OCI-LY3 (cell line): ENCODE measurements around the gene COL5A3.

Experiments used
- H2AFZ ChIP-seq: fragments of 200-600, 300-600 bp; shearing (Covaris generic); 2 replicates; pipeline ENCODE4 v1.6.0; 2014; ENCODE audit warnings: antibody characterized with exemption, low read depth, low read length
- H3K27ac ChIP-seq: fragments of 200-600, 300-600 bp; sonication (generic); 2 replicates; pipeline ENCODE4 v1.5.1; 2014; ENCODE audit warnings: mild to moderate bottlenecking, low read length, moderate library complexity, mixed read lengths
- H3K27me3 ChIP-seq: fragments of 200-600, 300-600 bp; sonication (generic); 2 replicates; pipeline ENCODE4 v1.6.1; 2014; ENCODE audit warnings: low read depth, low read length, mixed read lengths
- H3K36me3 ChIP-seq: fragments of 200-600, 300-600 bp; sonication (generic); replicated peaks from 2 replicates; pipeline ENCODE3; 2014; ENCODE audit warnings: low read depth, low read length, mixed read lengths
- H3K4me1 ChIP-seq: fragments of 300-600, 200-600 bp; sonication (generic); 2 replicates; pipeline ENCODE4 v1.6.1; 2014; ENCODE audit warnings: low read length, mixed read lengths
- H3K4me2 ChIP-seq: fragments of 200-600, 300-600 bp; sonication (generic); 2 replicates; pipeline ENCODE4 v1.6.1; 2014; ENCODE audit warnings: low read length, mixed read lengths
- H3K4me3 ChIP-seq: fragments of 300-600, 200-600 bp; sonication (generic); 2 replicates; pipeline ENCODE4 v1.5.1; 2014; ENCODE audit warnings: antibody characterized with exemption, mild to moderate bottlenecking, low read length, moderate library complexity
- H3K79me2 ChIP-seq: fragments of 300-600, 200-600 bp; shearing (Covaris generic); 2 replicates; pipeline ENCODE4 v1.6.1; 2014; ENCODE audit warnings: mild to moderate bottlenecking, low read length, mixed read lengths
- H3K9ac ChIP-seq: fragments of 300-600, 200-600 bp; shearing (Covaris generic); 2 replicates; pipeline ENCODE4 v1.6.0; 2014; ENCODE audit warnings: mild to moderate bottlenecking, low read length, moderate library complexity
- H3K9me3 ChIP-seq: fragments of 200-600, 300-600 bp; shearing (Covaris generic); 2 replicates; pipeline ENCODE4 v1.6.1; 2014; ENCODE audit warnings: low read length, mixed read lengths; ENCODE audit not compliant: insufficient read depth
- H4K20me1 ChIP-seq: fragments of 200-600, 300-600 bp; sonication (generic); 2 replicates; pipeline ENCODE4 v1.6.1; 2016; ENCODE audit warnings: low read length, mixed read lengths; ENCODE audit not compliant: insufficient read depth
- CTCF ChIP-seq: fragments of 200-600, 300-600 bp; sonication (generic); IDR thresholded peaks from 2 replicates; pipeline ENCODE4 v1.5.1; 2014; ENCODE audit warnings: antibody characterized with exemption, low read length, low read depth
- EZH2phosphoT487 ChIP-seq: fragments of 200-600 bp; shearing (Covaris generic); IDR thresholded peaks from 2 replicates; pipeline ENCODE4 v1.6.1; 2018; ENCODE audit warnings: antibody characterized with exemption, mixed run types, low read depth

COL5A3 gene

DNA sequence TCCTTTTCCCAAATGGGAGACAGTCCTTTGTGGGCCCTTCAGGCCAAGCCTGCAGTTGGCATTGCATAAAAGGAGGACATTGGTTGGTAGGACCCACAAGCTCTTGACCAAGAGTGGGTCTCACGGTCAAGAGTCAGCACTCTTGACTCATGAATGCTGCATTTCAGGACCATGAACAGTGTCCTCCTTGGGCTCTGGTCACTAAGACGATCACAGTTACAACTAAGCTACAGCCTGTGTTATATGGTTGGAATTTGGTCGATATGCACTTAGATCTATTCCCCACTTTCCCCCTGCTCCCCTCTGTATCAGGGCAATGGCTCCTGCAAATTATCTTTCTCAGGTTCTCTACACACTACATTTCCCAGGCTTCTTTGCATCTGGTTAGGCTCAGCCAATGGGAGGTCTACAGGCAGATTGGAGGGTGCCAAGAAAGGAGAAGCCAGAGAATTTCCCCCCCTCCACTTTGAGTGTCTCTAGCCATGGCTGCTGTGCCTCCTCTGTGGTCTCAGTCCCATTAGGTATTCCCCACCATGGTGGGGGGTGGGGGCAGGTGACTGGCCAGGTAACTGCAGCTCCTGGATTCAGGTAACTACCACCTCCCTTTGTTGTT is 70.9 kb downstream of the COL5A3 start:
- no peaks in the 10 kb centered on the region for H3K79me2 ChIP-seq
- no peak for TF ChIP-seq EZH2phosphoT487
- TF ChIP-seq CTCF = no peak
- H3K9me3 ChIP-seq = no peaks in the 10 kb centered on the region
- no peak overlapping the region for H3K4me3 ChIP-seq
- no peak overlapping the region for H3K9ac ChIP-seq
- H3K4me1 ChIP-seq = no peaks in the 10 kb centered on the region
- no peaks in the 10 kb centered on the region for H4K20me1 ChIP-seq
- no peak overlapping the region for H2AFZ ChIP-seq
- no peak overlapping the region for H3K4me2 ChIP-seq
- no peaks in the 10 kb centered on the region for H3K36me3 ChIP-seq
- H3K27ac ChIP-seq = no peak overlapping the region
- peaks cover 17% of the 10 kb centered on the region; the same call in 1 of the 2 replicates for H3K27me3 ChIP-seq

GRCh38 chr19:9937001-9937411 is 73.3 kb downstream of the COL5A3 start:
- Histone ChIP-seq H3K27ac (no peak overlapping the region), H2AFZ (no peak overlapping the region), H3K79me2 (no peaks in the 10 kb centered on the region), H3K27me3 (peaks cover 21% of the 10 kb centered on the region), H3K4me3 (no peak overlapping the region), H3K4me1 (peaks cover 2% of the 10 kb centered on the region; the same call in 1 of the 2 replicates), H3K4me2 (no peak overlapping the region), H4K20me1 (no peaks in the 10 kb centered on the region), H3K9ac (no peak overlapping the region), H3K36me3 (no peaks in the 10 kb centered on the region), H3K9me3 (no peaks in the 10 kb centered on the region)
- TF ChIP-seq CTCF (no peak), EZH2phosphoT487 (no peak)

- Histone ChIP-seq H3K4me3 (no peak within 1 kb of the TSS), H2AFZ (no peak within 1 kb of the TSS), H3K79me2 (no peaks in the 10 kb centered on the region), H3K4me2 (no peak within 1 kb of the TSS), H4K20me1 (no peaks in the 10 kb centered on the region), H3K9ac (no peak within 1 kb of the TSS), H3K27ac (no peak within 1 kb of the TSS), H3K9me3 (no peaks in the 10 kb centered on the region), H3K4me1 (peaks cover 2% of the 10 kb centered on the region; the same call in 1 of the 2 replicates), H3K36me3 (no peaks in the 10 kb centered on the region), H3K27me3 (peaks cover 20% of the 10 kb centered on the region)
- TF ChIP-seq CTCF (no peak), EZH2phosphoT487 (no peak)
Observed at GRCh38 chr19:9936326-9937000, 73.8 kb downstream of the COL5A3 start, which contains the start of gene OLFM2. Gene OLFM2, minus strand, starts transcription at chr19:9936515. Its CDS starts 149 bp downstream, at chr19:9936366.

DNA sequence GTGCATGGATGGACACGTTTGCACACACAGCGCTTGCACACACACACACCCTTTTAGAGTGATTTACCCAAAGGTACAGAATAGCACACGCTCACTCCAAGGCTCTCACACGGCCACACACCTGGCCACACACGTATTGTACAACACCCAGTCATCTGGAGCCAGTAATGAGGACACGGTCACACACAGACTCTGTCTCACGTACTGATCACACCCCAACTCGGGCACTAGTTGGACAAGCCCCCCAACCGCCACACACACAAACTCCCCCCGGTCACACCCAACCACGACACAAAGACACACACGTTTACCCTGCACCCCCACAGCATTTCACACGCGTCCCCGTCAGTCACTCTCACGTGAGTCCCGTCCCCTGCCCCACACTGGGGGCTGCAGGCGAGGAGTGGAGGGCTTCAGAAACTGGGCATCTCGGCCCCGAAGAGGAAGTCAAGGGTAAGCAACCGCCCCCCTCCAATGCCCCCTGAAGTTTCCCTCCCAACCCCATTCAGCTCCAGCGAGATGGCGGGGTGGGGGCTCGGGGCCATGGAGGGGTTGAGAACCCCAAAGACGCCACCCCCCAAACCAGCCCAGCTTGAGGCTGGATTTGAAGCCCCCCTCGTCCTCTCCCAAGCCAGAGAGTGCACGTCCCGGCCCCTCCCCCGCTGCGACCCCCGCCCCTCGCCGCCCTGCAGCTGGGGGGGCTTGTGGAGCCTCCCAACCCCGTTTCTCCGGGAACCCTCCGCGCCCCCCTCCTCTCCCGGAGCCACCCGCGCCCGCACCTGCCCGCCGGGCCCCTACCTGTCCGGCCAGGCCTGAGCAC is 74.6 kb downstream of the COL5A3 start:
- Histone ChIP-seq H2AFZ (no peak overlapping the region), H3K27ac (no peak overlapping the region), H3K9ac (no peak overlapping the region)

More for the DNA sequence above, 74.6 kb downstream of the COL5A3 start:
- no peak overlapping the region for H3K4me2 ChIP-seq
- H3K36me3 ChIP-seq = no peaks in the 10 kb centered on the region
- H4K20me1 ChIP-seq = no peaks in the 10 kb centered on the region
- H3K27me3 ChIP-seq = peaks cover 16% of the 10 kb centered on the region
- no peak overlapping the region for H3K4me3 ChIP-seq
- H3K9me3 ChIP-seq = no peaks in the 10 kb centered on the region
- no peaks in the 10 kb centered on the region for H3K79me2 ChIP-seq
- H3K4me1 ChIP-seq = peaks cover 5% of the 10 kb centered on the region; the same call in 1 of the 2 replicates
- TF ChIP-seq CTCF (no peak), EZH2phosphoT487 (no peak)
